Endothelial cell of umbilical vein (primary cell): Measurements from ENCODE around the gene PHC2. TPM values are rescaled to one million over a fixed set of nuclear protein-coding genes. Genes with fewer than 3 reads are reported as not detected.

Experiments used
- BruUV-seq: library from RNA; stranded (reverse); fragments of 400-500 nt; replicated peaks from 2 replicates; lab custom pipeline; 2021; lab: Mats Ljungman, UMichigan
- CTCF ChIA-PET: fragments of 300-600, 350-600 bp; sonication (Branson Sonifier 250); formaldehyde crosslinking; loops from one replicate; lab custom pipeline; 2021; ENCODE audit warnings: antibody characterized with exemption, inconsistent platforms; lab: Charles Lee
- POLR2A ChIA-PET: fragments of 300-600, 350-600 bp; sonication (Branson Sonifier 250); formaldehyde crosslinking; loops from one replicate; lab custom pipeline; 2021; ENCODE audit warnings: antibody characterized with exemption, inconsistent platforms; lab: Charles Lee
- DNase-seq: peaks from one replicate; pipeline ENCODE4 v3.0.0-alpha.2; 2011; ENCODE audit warnings: low read depth, low spot score
- FAIRE-seq: peaks from 2 replicates; lab custom pipeline; 2011; peaks lifted over from hg19 to GRCh38; lab: Jason Lieb, UNC
- H2AFZ ChIP-seq: 2 replicates; pipeline ENCODE4 v1.6.0; 2012; ENCODE audit warnings: low read depth, low read length, control low read depth, inconsistent platforms
- H3K27ac ChIP-seq: 2 replicates; pipeline ENCODE4 v1.5.1; 2011; ENCODE audit warnings: low read depth, mild to moderate bottlenecking, control low read depth, low read length, moderate library complexity; ENCODE audit not compliant: insufficient read depth
- H3K27me3 ChIP-seq, 2 experiments: 2 replicates each; pipeline versions ENCODE4 v1.6.0 to v1.6.1; 2011; ENCODE audit warnings: low read length in 2 of 2, mixed read lengths in 1 of 2; ENCODE audit not compliant: control insufficient read depth in 2 of 2, insufficient read depth in 2 of 2
- H3K36me3 ChIP-seq, 2 experiments: 2 replicates in 1 of 2; 3 replicates in 1 of 2; pipeline ENCODE4 v1.5.1; 2011; ENCODE audit warnings: low read length in 2 of 2, mild to moderate bottlenecking in 1 of 2, moderate library complexity in 1 of 2; ENCODE audit not compliant: control insufficient read depth in 2 of 2, insufficient read depth in 2 of 2; ENCODE audit errors: extremely low read depth in 1 of 2
- H3K4me1 ChIP-seq: 3 replicates; pipeline ENCODE4 v1.5.1; 2011; ENCODE audit warnings: mild to moderate bottlenecking, low read length; ENCODE audit not compliant: control insufficient read depth, insufficient read depth; ENCODE audit errors: extremely low read depth
- H3K4me2 ChIP-seq: 2 replicates; pipeline ENCODE4 v1.6.1; 2011; ENCODE audit warnings: low read length, control low read depth, mixed read lengths; ENCODE audit not compliant: insufficient read depth
- H3K4me3 ChIP-seq, 3 experiments: fragments of 200-600 bp in 1 of 3; sonication (generic), shearing (Covaris generic) in 1 of 3; replicated peaks in 1 of 3; 2 replicates each; pipeline ENCODE4 v1.5.1; 2011 to 2016; ENCODE audit warnings: control low read depth in 3 of 3, low read length in 3 of 3, mild to moderate bottlenecking in 2 of 3, inconsistent platforms in 1 of 3, low read depth in 1 of 3, moderate library complexity in 1 of 3; ENCODE audit not compliant: insufficient read depth in 1 of 3
- H3K79me2 ChIP-seq: 2 replicates; pipeline ENCODE4 v1.6.0; 2012; ENCODE audit warnings: low read length, inconsistent platforms; ENCODE audit not compliant: control insufficient read depth, insufficient read depth
- H3K9ac ChIP-seq: replicated peaks from 2 replicates; pipeline ENCODE3; 2011; ENCODE audit warnings: low read length, control low read depth; ENCODE audit not compliant: insufficient read depth; ENCODE audit errors: extremely low read depth
- H3K9me1 ChIP-seq: replicated peaks from 3 replicates; pipeline ENCODE4 v1.6.0; 2011; ENCODE audit warnings: mild to moderate bottlenecking, low read length; ENCODE audit not compliant: control insufficient read depth, insufficient read depth; ENCODE audit errors: extremely low read depth
- H3K9me3 ChIP-seq: replicated peaks from 2 replicates; pipeline ENCODE4 v1.5.1; 2012; ENCODE audit warnings: low read length, inconsistent platforms; ENCODE audit not compliant: control insufficient read depth, insufficient read depth
- H4K20me1 ChIP-seq: replicated peaks from 2 replicates; pipeline ENCODE3; 2011; ENCODE audit warnings: mild to moderate bottlenecking, low read length; ENCODE audit not compliant: control insufficient read depth, insufficient read depth; ENCODE audit errors: extremely low read depth
- CTCF ChIP-seq, 2 donors: IDR thresholded peaks; 1 replicate in 1 of 2; 2 replicates in 1 of 2; pipeline ENCODE4 v1.5.1; 2011; ENCODE audit warnings: low read length in 2 of 2, mild to moderate bottlenecking in 2 of 2, moderate library complexity in 2 of 2, control low read depth in 1 of 2, inconsistent platforms in 1 of 2, low read depth in 1 of 2; ENCODE audit not compliant: insufficient read depth in 1 of 2; ENCODE audit errors: extremely low read depth in 1 of 2
- FOS ChIP-seq: IDR thresholded peaks from 2 replicates; pipeline ENCODE4 v1.6.1; 2011; ENCODE audit warnings: mild to moderate bottlenecking, low read length, moderate library complexity, borderline replicate concordance; ENCODE audit not compliant: insufficient read depth
- GATA2 ChIP-seq: IDR thresholded peaks from 2 replicates; pipeline ENCODE4 v1.7.0; 2011; ENCODE audit warnings: low read depth, mild to moderate bottlenecking, moderate library complexity, mixed read lengths, low read length; ENCODE audit not compliant: insufficient read length, insufficient read depth
- JUN ChIP-seq: IDR thresholded peaks from 2 replicates; pipeline ENCODE4 v1.6.1; 2011; ENCODE audit warnings: borderline replicate concordance, low read depth; ENCODE audit not compliant: insufficient read length, insufficient read depth
- dilution Hi-C: fragments of 300-500 bp; cut with MboI; formaldehyde crosslinking; loops from one replicate; pipeline ENCODE4 v1.15.0; 2019; ENCODE audit warnings: low sequenced_read_pairs; ENCODE audit not compliant: extremely low pct_ligation_motif_present
- intact Hi-C: fragments of 100-400 bp; cut with micrococcal nuclease; formaldehyde crosslinking; loops from one replicate; pipeline ENCODE4 v1.10.0; 2022
- polyA plus RNA-seq, 4 experiments: library from polyadenylated mRNA; depleted of rRNA in 3 of 4; stranded (reverse) in 3 of 4; unstranded in 1 of 4; fragments of >200 nt; gene quantifications; 2 replicates each; pipeline versions ENCODE4 v1.2.1 to v1.2.3, GENCODE V29; 2011 to 2012; ENCODE audit warnings: missing spikeins in 1 of 4
- total RNA-seq: library from RNA; stranded (reverse); gene quantifications from 2 replicates; pipeline ENCODE4 v1.2.3, GENCODE V29; 2021

Gene PHC2
- total and polyA plus RNA-seq, 2 donors (not counting 3 experiments of a cell fraction or from before 2014, with no cell fraction given), result 65.6 to 79.0 TPM

- H2AFZ ChIP-seq, result no peak overlapping the region
- no peaks in the 10 kb centered on the region for H3K36me3 ChIP-seq
- no peak overlapping the region for H3K27ac ChIP-seq
- intact Hi-C loops (no loop called here), dilution Hi-C loops (no loop called here)
- H3K9me1 ChIP-seq, result no peaks in the 10 kb centered on the region
- no peak overlapping the region for H3K9ac ChIP-seq
- no peaks in the 10 kb centered on the region for H3K4me1 ChIP-seq
- TF ChIP-seq FOS, result no peak
- TF ChIP-seq JUN, result no peak
- TF ChIP-seq CTCF (IDR thresholded peaks at IDR 0.05; ENCODE audit: extremely low read depth in 1 of 2, insufficient read depth in 1 of 2, low read depth in 1 of 2, low read length in 2 of 2), result no peak
- no peak for TF ChIP-seq GATA2
- CTCF ChIA-PET, result interaction anchor here (2.8 kb wide), 1 partner anchor 81 kb away, joined by 26 read pairs; no protein-coding TSS in a partner anchor
- FAIRE-seq (no peak), DNase-seq (no peak)
- H3K9me3 ChIP-seq, result no peaks in the 10 kb centered on the region
- H4K20me1 ChIP-seq, result no peaks in the 10 kb centered on the region
- H3K4me3 ChIP-seq, result no peak overlapping the region
- no peaks in the 10 kb centered on the region for H3K79me2 ChIP-seq
- BruUV-seq, result no TSS peak
- H3K27me3 ChIP-seq, result no peaks in the 10 kb centered on the region
- POLR2A ChIA-PET, result no interaction called here
- no peak overlapping the region for H3K4me2 ChIP-seq
These were observed 56.4 kb downstream of the PHC2 start for GRCh38 chr1:33374336-33375105.
